Spleen (tissue), 7 donors: Measurements from ENCODE around the gene PQBP1.
A peak's percentile ranks its signal among the peaks of the same experiment; 100 is the strongest.

Experiments used
- POLR2A ChIP-seq, 3 donors: fragments of 450-650 bp; IDR thresholded peaks; one replicate each; pipeline ENCODE4 v1.5.1; 2017; ENCODE audit warnings: antibody characterized with exemption in 3 of 3, mild to moderate bottlenecking in 1 of 3
- POLR2AphosphoS5 ChIP-seq, 3 donors: sonication (generic); formaldehyde crosslinking; IDR thresholded peaks; one replicate each; pipeline ENCODE4 v1.5.1; 2017; ENCODE audit warnings: antibody characterized with exemption in 3 of 3
- TF ChIP-seq, protein P1 (sequence below), 11 experiments: fragments of 200-600 bp in 7 of 11; fragments of 450-650 bp in 4 of 11; sonication (generic) in 4 of 11; IDR thresholded peaks in 8 of 11; conservative IDR thresholded peaks in 3 of 11; 1 replicate in 7 of 11; 2 replicates in 4 of 11; pipeline versions ENCODE4 v1.4.0 to v1.8.0; 2016 to 2021; ENCODE audit warnings: antibody characterized with exemption in 11 of 11, inconsistent platforms in 4 of 11, mild to moderate bottlenecking in 1 of 11
- donor health status: DM: no; HTN: no; CAD: no; lungs with moderate emphysema.
- donor health status: DM: no; HTN: no; CAD: no.
- donor health status: DM: no; HTN: no; CAD: no.

DNA sequence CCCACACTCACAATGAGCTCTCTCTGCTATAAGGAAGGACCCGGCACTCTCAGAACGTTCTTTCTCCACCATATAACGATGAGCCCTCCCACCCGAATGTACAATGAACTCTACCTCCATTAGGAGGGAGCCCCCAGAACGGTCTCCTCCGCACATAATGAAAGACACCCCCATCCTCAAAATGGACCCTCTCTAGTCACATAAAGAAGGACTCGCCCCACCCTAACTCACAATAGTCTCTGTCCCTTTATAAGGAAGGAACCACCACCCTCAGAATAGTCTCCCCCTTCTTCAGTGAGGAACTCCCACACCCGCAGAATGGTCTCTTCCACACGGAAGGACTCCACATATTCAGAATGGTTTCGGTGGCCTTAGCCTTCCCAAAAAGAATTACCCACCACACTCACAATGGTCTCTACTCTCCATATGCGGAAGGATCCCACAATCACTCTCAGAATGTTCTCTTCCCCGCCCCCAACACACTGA is 13.2 kb downstream of the PQBP1 start:
- TF ChIP-seq, protein P1, sequence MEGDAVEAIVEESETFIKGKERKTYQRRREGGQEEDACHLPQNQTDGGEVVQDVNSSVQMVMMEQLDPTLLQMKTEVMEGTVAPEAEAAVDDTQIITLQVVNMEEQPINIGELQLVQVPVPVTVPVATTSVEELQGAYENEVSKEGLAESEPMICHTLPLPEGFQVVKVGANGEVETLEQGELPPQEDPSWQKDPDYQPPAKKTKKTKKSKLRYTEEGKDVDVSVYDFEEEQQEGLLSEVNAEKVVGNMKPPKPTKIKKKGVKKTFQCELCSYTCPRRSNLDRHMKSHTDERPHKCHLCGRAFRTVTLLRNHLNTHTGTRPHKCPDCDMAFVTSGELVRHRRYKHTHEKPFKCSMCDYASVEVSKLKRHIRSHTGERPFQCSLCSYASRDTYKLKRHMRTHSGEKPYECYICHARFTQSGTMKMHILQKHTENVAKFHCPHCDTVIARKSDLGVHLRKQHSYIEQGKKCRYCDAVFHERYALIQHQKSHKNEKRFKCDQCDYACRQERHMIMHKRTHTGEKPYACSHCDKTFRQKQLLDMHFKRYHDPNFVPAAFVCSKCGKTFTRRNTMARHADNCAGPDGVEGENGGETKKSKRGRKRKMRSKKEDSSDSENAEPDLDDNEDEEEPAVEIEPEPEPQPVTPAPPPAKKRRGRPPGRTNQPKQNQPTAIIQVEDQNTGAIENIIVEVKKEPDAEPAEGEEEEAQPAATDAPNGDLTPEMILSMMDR (IDR thresholded peaks at IDR 0.05 in 8 of 11, conservative IDR thresholded peaks at IDR 0.05 in 3 of 11), result peak in 1 of 11 experiments; percentile 3
- TF ChIP-seq POLR2AphosphoS5 (IDR thresholded peaks at IDR 0.05), result no peak
- TF ChIP-seq POLR2A (IDR thresholded peaks at IDR 0.05), result no peak
